Measurements from ENCODE around the gene RAB6D.
A peak's percentile ranks its signal among the peaks of the same experiment; 100 is the strongest.
"Not testable (repeated sequence)": the region's sequence is repeated elsewhere in the genome, so short reads cannot be mapped to it uniquely, and the experiment has no call there.

Gene RAB6D

GRCh38 chr2:131363703-131364186 is at the start of gene RAB6D:
Gene RAB6D (minus strand): TSS chr2:131364168. CDS start chr2:131363720, 448 bp downstream.
- DNase-seq = not testable (repeated sequence)

- DNase-seq = peak; percentile 6 to 58
Observed at GRCh38 chr2:131413148-131413747, 49.3 kb upstream of the RAB6D start.

- no peak for DNase-seq
Observed at GRCh38 chr2:131410173-131410572, 46.2 kb upstream of the RAB6D start.

- no peak for DNase-seq
Observed at GRCh38 chr2:131408778-131409177, 44.8 kb upstream of the RAB6D start.

- DNase-seq = no peak
Observed at GRCh38 chr2:131408207-131408606, 44.2 kb upstream of the RAB6D start.

GRCh38 chr2:131404753-131405152 is 40.8 kb upstream of the RAB6D start:
- no peak for DNase-seq

GRCh38 chr2:131402320-131403039 is 38.5 kb upstream of the RAB6D start:
- DNase-seq = no peak

- DNase-seq = no peak
Observed at GRCh38 chr2:131400849-131401248, 36.9 kb upstream of the RAB6D start.

GRCh38 chr2:131400441-131400840 is 36.5 kb upstream of the RAB6D start:
- not testable (repeated sequence) for DNase-seq

- DNase-seq = not testable (repeated sequence)
Observed at GRCh38 chr2:131396209-131396608, 32.2 kb upstream of the RAB6D start.

GRCh38 chr2:131395024-131395645 is 31.2 kb upstream of the RAB6D start:
- DNase-seq = not testable (repeated sequence)

- no peak for DNase-seq
Observed at GRCh38 chr2:131394147-131394931, 30.4 kb upstream of the RAB6D start.

GRCh38 chr2:131391953-131392352 is 28.0 kb upstream of the RAB6D start:
- DNase-seq = not testable (repeated sequence)

- not testable (repeated sequence) for DNase-seq
Observed at GRCh38 chr2:131391471-131391870, 27.5 kb upstream of the RAB6D start.

- DNase-seq = not testable (repeated sequence)
Observed at GRCh38 chr2:131390495-131391130, 26.6 kb upstream of the RAB6D start.

GRCh38 chr2:131389657-131390056 is 25.7 kb upstream of the RAB6D start:
- DNase-seq = no peak

GRCh38 chr2:131388834-131389233 is 24.9 kb upstream of the RAB6D start:
- DNase-seq = not testable (repeated sequence)

- not testable (repeated sequence) for DNase-seq
Observed at GRCh38 chr2:131373111-131373510, 9.1 kb upstream of the RAB6D start.

GRCh38 chr2:131369954-131370353 is 6.0 kb upstream of the RAB6D start:
- no peak for DNase-seq

GRCh38 chr2:131368493-131369066 is 4.6 kb upstream of the RAB6D start:
- not testable (repeated sequence) for DNase-seq

GRCh38 chr2:131367352-131367751 is 3.4 kb upstream of the RAB6D start:
- DNase-seq = no peak

GRCh38 chr2:131366643-131367042 is 2.7 kb upstream of the RAB6D start:
- no peak for DNase-seq
